Caco-2 (cell line): ENCODE results near the gene CDHR4. TPM values are rescaled to one million over a fixed set of nuclear protein-coding genes. Genes with fewer than 3 reads are reported as not detected.

Source experiments
- BruUV-seq: library from RNA; stranded (reverse); fragments of 400-500 nt; replicated peaks from 2 replicates; lab custom pipeline; 2021; lab: Mats Ljungman, UMichigan
- CTCF ChIA-PET: fragments of 300-600 bp; sonication (Branson Sonifier 250); formaldehyde crosslinking; loops from one replicate; lab custom pipeline; 2022; ENCODE audit warnings: antibody characterized with exemption; lab: Charles Lee
- POLR2A ChIA-PET: fragments of 300-600 bp; sonication (Branson Sonifier 250); formaldehyde crosslinking; loops from one replicate; lab custom pipeline; 2022; ENCODE audit warnings: antibody characterized with exemption; lab: Charles Lee
- DNase-seq, 2 experiments: peaks; one replicate each; pipeline versions ENCODE4 v3.0.0 to v3.0.0-alpha.2; 2020 to 2022
- H3K27me3 ChIP-seq: replicated peaks from 2 replicates; pipeline ENCODE4 v1.6.0; 2011; ENCODE audit warnings: low read length; ENCODE audit not compliant: control insufficient read depth, insufficient read depth
- H3K36me3 ChIP-seq: 2 replicates; pipeline ENCODE4 v1.5.1; 2011; ENCODE audit warnings: low read length; ENCODE audit not compliant: control insufficient read depth, insufficient read depth
- H3K4me1 ChIP-seq: fragments of 250-450 bp; sonication (Bioruptor Pico); 2 replicates; pipeline ENCODE4 v1.5.1; 2020; ENCODE audit warnings: mild to moderate bottlenecking
- H3K4me3 ChIP-seq: 2 replicates; pipeline ENCODE4 v1.5.1; 2011; ENCODE audit warnings: low read depth, mild to moderate bottlenecking, control low read depth, low read length
- H3K9me3 ChIP-seq: fragments of 250-450 bp; sonication (Bioruptor Pico); 2 replicates; pipeline ENCODE4 v1.5.1; 2020; ENCODE audit warnings: mild to moderate bottlenecking, moderate library complexity
- H3K27ac Mint-ChIP-seq: one replicate; pipeline ENCODE4 v1.8.0; 2022; ENCODE audit warnings: mixed read lengths; ENCODE audit not compliant: unreplicated experiment
- H3K27me3 Mint-ChIP-seq: one replicate; pipeline ENCODE4 v1.8.0; 2022; ENCODE audit warnings: mixed read lengths; ENCODE audit not compliant: insufficient read depth, unreplicated experiment
- H3K36me3 Mint-ChIP-seq: one replicate; pipeline ENCODE4 v1.8.0; 2022; ENCODE audit warnings: mild to moderate bottlenecking, mixed read lengths; ENCODE audit not compliant: insufficient read depth, unreplicated experiment
- H3K4me1 Mint-ChIP-seq: one replicate; pipeline ENCODE4 v1.8.0; 2022; ENCODE audit warnings: low read depth, mixed read lengths; ENCODE audit not compliant: unreplicated experiment
- H3K4me3 Mint-ChIP-seq: one replicate; pipeline ENCODE4 v1.8.0; 2022; ENCODE audit warnings: mild to moderate bottlenecking, moderate library complexity, mixed read lengths; ENCODE audit not compliant: unreplicated experiment
- H3K9me3 Mint-ChIP-seq: one replicate; pipeline ENCODE4 v1.8.0; 2022; ENCODE audit warnings: mixed read lengths; ENCODE audit not compliant: unreplicated experiment
- intact Hi-C: fragments of 100-400 bp; cut with micrococcal nuclease; formaldehyde crosslinking; loops from one replicate; pipeline ENCODE4 v1.10.0; 2022; ENCODE audit not compliant: unreplicated experiment
- total RNA-seq: library from RNA; stranded (reverse); gene quantifications from 2 replicates; pipeline ENCODE4 v1.2.3, GENCODE V29; 2022
- TF ChIP-seq, protein P1 (sequence below), 2 experiments: fragments of 200-600 bp in 1 of 2; IDR thresholded peaks; 1 replicate in 1 of 2; 2 replicates in 1 of 2; pipeline versions ENCODE4 v1.5.1 to v1.8.0; 2011 to 2022; ENCODE audit warnings: antibody characterized with exemption in 1 of 2, control low read depth in 1 of 2, inconsistent platforms in 1 of 2, low read depth in 1 of 2, low read length in 1 of 2, mild to moderate bottlenecking in 1 of 2, moderate library complexity in 1 of 2; ENCODE audit not compliant: insufficient read depth in 1 of 2, severe bottlenecking in 1 of 2, unreplicated experiment in 1 of 2

Gene CDHR4
- total RNA-seq, 1 experiment from 2014 or later, result not detected

DNA sequence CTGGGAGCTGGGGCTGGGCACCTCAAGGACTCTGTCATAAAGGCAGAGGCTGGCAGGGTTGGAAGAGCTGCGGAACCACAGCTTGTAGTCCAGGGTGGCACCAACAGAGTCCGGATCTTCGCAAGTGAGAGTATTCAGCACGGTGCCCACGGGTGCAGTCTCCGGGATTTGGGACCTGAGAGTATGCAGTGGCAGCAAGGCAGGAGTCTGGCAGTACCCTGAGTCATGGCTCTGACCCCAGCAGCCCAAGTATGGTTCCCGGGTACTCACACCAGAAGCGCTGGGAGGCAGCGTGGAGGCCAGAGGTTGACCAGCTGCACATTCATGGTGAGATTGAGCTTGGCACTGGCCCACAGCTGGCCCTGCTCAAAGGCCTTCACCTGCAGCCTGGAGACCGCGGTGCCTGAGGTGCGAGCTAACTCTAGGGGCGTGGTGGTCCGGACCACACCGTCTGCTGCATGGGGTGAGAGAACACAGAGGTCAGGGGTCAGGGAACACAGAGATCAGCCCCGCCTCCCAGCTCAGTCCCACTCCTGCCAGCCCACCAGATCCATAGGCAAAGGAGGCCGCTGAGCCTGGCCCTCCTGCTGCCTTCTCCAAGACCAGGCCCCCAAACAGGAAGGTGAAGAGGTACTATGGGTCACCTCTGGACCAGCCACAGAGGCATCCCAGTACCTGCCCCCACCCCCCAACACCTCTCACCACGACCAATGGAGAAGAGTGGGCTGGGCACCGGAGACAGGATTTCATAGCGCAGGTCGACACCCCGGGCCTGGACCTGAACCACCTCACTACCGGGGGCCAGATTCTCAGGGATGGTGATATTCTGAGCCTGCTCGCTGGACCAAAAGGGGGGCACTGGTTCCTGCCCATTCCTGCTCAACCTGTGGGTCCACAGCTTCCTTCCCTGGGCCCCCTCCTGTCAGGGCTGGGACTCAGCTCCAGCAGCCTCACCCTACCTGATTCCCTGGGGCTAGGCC is 4.5 kb downstream of the CDHR4 start:
- H3K36me3 Mint-ChIP-seq, result no peaks in the 10 kb centered on the region
- H3K27ac Mint-ChIP-seq, result no peak overlapping the region

DNA sequence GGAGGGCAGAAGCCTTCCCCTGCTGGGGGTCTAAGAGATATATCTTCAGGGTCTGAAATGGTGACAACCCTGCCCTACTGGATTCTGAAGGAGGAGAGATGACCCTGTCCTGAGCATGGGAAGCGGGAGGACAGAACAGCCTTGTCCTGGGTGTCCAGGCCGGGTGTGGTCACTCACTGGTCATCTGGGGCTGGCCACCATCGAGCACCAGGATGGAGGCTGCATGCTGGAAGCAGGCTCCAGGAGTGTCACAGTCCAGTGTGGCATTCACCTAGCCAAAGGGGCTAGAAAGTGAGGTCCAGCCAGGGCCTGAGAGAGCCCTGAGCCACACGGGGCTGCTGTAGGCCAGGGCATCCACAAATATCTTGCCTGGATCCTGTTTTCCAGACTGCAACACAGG is 5.2 kb downstream of the CDHR4 start:
- H3K4me1 Mint-ChIP-seq, result no peaks in the 10 kb centered on the region
- Histone ChIP-seq H3K27me3 (no peaks in the 10 kb centered on the region), H3K9me3 (no peaks in the 10 kb centered on the region), H3K36me3 (no peaks in the 10 kb centered on the region), H3K4me3 (no peak overlapping the region), H3K4me1 (0 out of 2 replicates have a peak, but pooled peaks cover 3% of the 10 kb centered on the region)
- no peaks in the 10 kb centered on the region for H3K36me3 Mint-ChIP-seq
- H3K9me3 Mint-ChIP-seq, result no peaks in the 10 kb centered on the region
- no peak overlapping the region for H3K4me3 Mint-ChIP-seq
- POLR2A ChIA-PET, result no interaction called here
- no peak for DNase-seq
- CTCF ChIA-PET, result interaction anchor here (0.6 kb wide), 1 partner anchor 135 kb away, joined by 6 read pairs; no protein-coding TSS in a partner anchor
- TF ChIP-seq, protein P1, sequence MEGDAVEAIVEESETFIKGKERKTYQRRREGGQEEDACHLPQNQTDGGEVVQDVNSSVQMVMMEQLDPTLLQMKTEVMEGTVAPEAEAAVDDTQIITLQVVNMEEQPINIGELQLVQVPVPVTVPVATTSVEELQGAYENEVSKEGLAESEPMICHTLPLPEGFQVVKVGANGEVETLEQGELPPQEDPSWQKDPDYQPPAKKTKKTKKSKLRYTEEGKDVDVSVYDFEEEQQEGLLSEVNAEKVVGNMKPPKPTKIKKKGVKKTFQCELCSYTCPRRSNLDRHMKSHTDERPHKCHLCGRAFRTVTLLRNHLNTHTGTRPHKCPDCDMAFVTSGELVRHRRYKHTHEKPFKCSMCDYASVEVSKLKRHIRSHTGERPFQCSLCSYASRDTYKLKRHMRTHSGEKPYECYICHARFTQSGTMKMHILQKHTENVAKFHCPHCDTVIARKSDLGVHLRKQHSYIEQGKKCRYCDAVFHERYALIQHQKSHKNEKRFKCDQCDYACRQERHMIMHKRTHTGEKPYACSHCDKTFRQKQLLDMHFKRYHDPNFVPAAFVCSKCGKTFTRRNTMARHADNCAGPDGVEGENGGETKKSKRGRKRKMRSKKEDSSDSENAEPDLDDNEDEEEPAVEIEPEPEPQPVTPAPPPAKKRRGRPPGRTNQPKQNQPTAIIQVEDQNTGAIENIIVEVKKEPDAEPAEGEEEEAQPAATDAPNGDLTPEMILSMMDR (IDR thresholded peaks at IDR 0.05; ENCODE audit: insufficient read depth in 1 of 2, low read depth in 1 of 2, low read length in 1 of 2, severe bottlenecking in 1 of 2, unreplicated experiment in 1 of 2), result no peak
- no peak overlapping the region for H3K27ac Mint-ChIP-seq
- BruUV-seq, result no TSS peak
- H3K27me3 Mint-ChIP-seq, result no peaks in the 10 kb centered on the region
- intact Hi-C loops, result no loop called here

More for the DNA sequence above, 4.5 kb downstream of the CDHR4 start:
- ChIA-PET CTCF (interaction anchor here (0.6 to 0.7 kb wide), 2 partner anchors 37 to 134 kb away, joined by 5 to 6 read pairs; no protein-coding TSS in a partner anchor), POLR2A (no interaction called here)
- Mint-ChIP-seq H3K4me3 (no peak overlapping the region), H3K9me3 (no peaks in the 10 kb centered on the region), H3K4me1 (no peaks in the 10 kb centered on the region), H3K27me3 (no peaks in the 10 kb centered on the region)
- DNase-seq, result no peak
- Histone ChIP-seq H3K4me1 (no peaks in the 10 kb centered on the region), H3K9me3 (no peaks in the 10 kb centered on the region), H3K36me3 (no peaks in the 10 kb centered on the region), H3K27me3 (no peaks in the 10 kb centered on the region), H3K4me3 (no peak overlapping the region)
- BruUV-seq, result no TSS peak
- TF ChIP-seq, protein P1 (IDR thresholded peaks at IDR 0.05; ENCODE audit: insufficient read depth in 1 of 2, low read depth in 1 of 2, low read length in 1 of 2, severe bottlenecking in 1 of 2, unreplicated experiment in 1 of 2), result no peak
- intact Hi-C loops, result no loop called here

DNA sequence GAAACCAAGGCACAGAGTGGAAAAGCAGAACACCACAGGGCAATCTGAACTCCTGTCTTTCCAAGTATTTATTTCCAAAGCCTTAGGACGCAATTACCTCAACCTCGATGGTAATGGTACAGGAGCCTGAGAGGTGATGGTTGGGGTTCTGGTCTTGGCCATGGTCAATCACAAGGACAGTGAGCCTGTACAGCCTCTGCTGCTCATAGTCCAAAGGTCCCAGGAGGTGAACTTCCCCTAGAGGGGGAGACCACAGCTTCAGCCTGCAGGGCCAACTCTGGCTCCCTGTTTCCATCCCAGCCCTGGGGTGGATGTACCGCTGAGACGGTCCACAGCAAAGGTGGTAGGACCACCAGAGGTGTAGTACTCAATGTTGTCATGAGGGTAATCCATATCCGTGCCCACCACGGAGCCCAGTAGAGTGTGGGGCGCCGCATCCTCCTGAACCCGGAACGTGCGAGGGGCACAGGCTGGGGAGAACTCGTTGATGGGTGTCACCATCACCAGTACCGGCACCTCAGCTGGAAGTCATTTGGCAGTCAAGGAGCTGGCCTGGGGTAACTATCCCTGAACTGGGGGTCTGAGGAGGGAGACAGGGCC is 6.1 kb downstream of the CDHR4 start:
- no peak overlapping the region for H3K4me3 ChIP-seq
- no peak overlapping the region for H3K27ac Mint-ChIP-seq
- intact Hi-C loops, result no loop called here
- no TSS peak for BruUV-seq
- ChIA-PET CTCF (no interaction called here), POLR2A (no interaction called here)
- H3K4me1 ChIP-seq, result 0 out of 2 replicates have a peak, but pooled peaks cover 3% of the 10 kb centered on the region
- DNase-seq, result no peak
- no peaks in the 10 kb centered on the region for H3K27me3 ChIP-seq
- no peaks in the 10 kb centered on the region for H3K27me3 Mint-ChIP-seq
- H3K4me3 Mint-ChIP-seq, result no peak overlapping the region
- H3K9me3 Mint-ChIP-seq, result no peaks in the 10 kb centered on the region
- TF ChIP-seq, protein P1 (IDR thresholded peaks at IDR 0.05; ENCODE audit: insufficient read depth in 1 of 2, low read depth in 1 of 2, low read length in 1 of 2, severe bottlenecking in 1 of 2, unreplicated experiment in 1 of 2), result no peak
- no peaks in the 10 kb centered on the region for H3K4me1 Mint-ChIP-seq
- H3K36me3 Mint-ChIP-seq, result no peaks in the 10 kb centered on the region
- no peaks in the 10 kb centered on the region for H3K9me3 ChIP-seq
- no peaks in the 10 kb centered on the region for H3K36me3 ChIP-seq
